Activated T-cell treated with anti-CD3 and anti-CD28 coated beads, Interleukin-2, amount 50 U/mL, for 72 hours (primary cell): ENCODE measurements around the gene ISCU. TPM values are rescaled to one million over a fixed set of nuclear protein-coding genes. Genes with fewer than 3 reads are reported as not detected.

ENCODE experiments used
- ATAC-seq, 2 donors: fragments of 150-1000 bp; cut with Tn5 transposase; replicated peaks in 1 of 2; 2 replicates each; pipeline ENCODE4 v1.10.0; 2021; ENCODE audit warnings: moderate library complexity in 2 of 2, mild to moderate bottlenecking in 1 of 2
- DNase-seq, 2 donors: peaks; one replicate each; pipeline ENCODE4 v3.0.0; 2021 to 2022; ENCODE audit warnings: mixed read lengths in 1 of 2
- H3K27ac Mint-ChIP-seq: one replicate; pipeline ENCODE4 v1.8.0; 2022; ENCODE audit warnings: mild to moderate bottlenecking, moderate library complexity, mixed read lengths
- H3K27me3 Mint-ChIP-seq: one replicate; pipeline ENCODE4 v1.8.0; 2022; ENCODE audit warnings: low read depth, mixed read lengths
- H3K36me3 Mint-ChIP-seq, 2 donors: one replicate each; pipeline ENCODE4 v1.8.0; 2022; ENCODE audit warnings: mixed read lengths in 2 of 2, mild to moderate bottlenecking in 1 of 2; ENCODE audit not compliant: insufficient read depth in 2 of 2
- H3K4me1 Mint-ChIP-seq: one replicate; pipeline ENCODE4 v1.8.0; 2022; ENCODE audit warnings: low read depth, mixed read lengths
- H3K4me3 Mint-ChIP-seq, 2 donors: one replicate each; pipeline ENCODE4 v1.8.0; 2022; ENCODE audit warnings: mild to moderate bottlenecking in 2 of 2, mixed read lengths in 2 of 2, moderate library complexity in 2 of 2
- H3K9me3 Mint-ChIP-seq, 2 donors: one replicate each; pipeline ENCODE4 v1.8.0; 2022; ENCODE audit warnings: mixed read lengths in 2 of 2
- total RNA-seq, 2 donors: library from RNA; stranded (reverse); gene quantifications; one replicate each; pipeline ENCODE4 v1.2.3, GENCODE V29; 2022

ISCU gene
- total RNA-seq, 2 donors from 2014 or later: 115 to 139 TPM

GRCh38 chr12:108591267-108591980, 29.0 kb downstream of the ISCU start:
- ATAC-seq: no peak
- Mint-ChIP-seq H3K36me3 (no peaks in the 10 kb centered on the region), H3K27ac (no peak overlapping the region), H3K27me3 (no peaks in the 10 kb centered on the region), H3K4me3 (no peak overlapping the region), H3K4me1 (no peaks in the 10 kb centered on the region), H3K9me3 (no peaks in the 10 kb centered on the region)
- no peak for DNase-seq

- no peak overlapping the region for H3K4me3 Mint-ChIP-seq
- H3K4me1 Mint-ChIP-seq: no peaks in the 10 kb centered on the region
- H3K27ac Mint-ChIP-seq: no peak overlapping the region
- DNase-seq (no peak), ATAC-seq (no peak)
- H3K36me3 Mint-ChIP-seq: no peaks in the 10 kb centered on the region
- H3K27me3 Mint-ChIP-seq: no peaks in the 10 kb centered on the region
- H3K9me3 Mint-ChIP-seq: no peaks in the 10 kb centered on the region
These were observed 29.9 kb downstream of the ISCU start for GRCh38 chr12:108592033-108592909.

GRCh38 chr12:108594323-108594903, 32.0 kb downstream of the ISCU start:
- ATAC-seq: no peak
- no peaks in the 10 kb centered on the region for H3K27me3 Mint-ChIP-seq
- no peak for DNase-seq
- H3K9me3 Mint-ChIP-seq: no peaks in the 10 kb centered on the region
- no peak overlapping the region for H3K27ac Mint-ChIP-seq
- no peak overlapping the region for H3K4me3 Mint-ChIP-seq
- no peaks in the 10 kb centered on the region for H3K4me1 Mint-ChIP-seq
- H3K36me3 Mint-ChIP-seq: no peaks in the 10 kb centered on the region

- DNase-seq: no peak
- Mint-ChIP-seq H3K4me3 (no peak overlapping the region), H3K36me3 (no peaks in the 10 kb centered on the region), H3K27me3 (no peaks in the 10 kb centered on the region), H3K4me1 (no peaks in the 10 kb centered on the region), H3K9me3 (no peaks in the 10 kb centered on the region), H3K27ac (no peak overlapping the region)
- no peak for ATAC-seq
These were observed 32.7 kb downstream of the ISCU start for GRCh38 chr12:108594960-108595710.

GRCh38 chr12:108595711-108596647, 33.6 kb downstream of the ISCU start:
- H3K36me3 Mint-ChIP-seq: no peaks in the 10 kb centered on the region
- H3K27ac Mint-ChIP-seq: no peak overlapping the region
- DNase-seq: no peak
- no peaks in the 10 kb centered on the region for H3K4me1 Mint-ChIP-seq
- H3K9me3 Mint-ChIP-seq: no peaks in the 10 kb centered on the region
- no peak overlapping the region for H3K4me3 Mint-ChIP-seq
- H3K27me3 Mint-ChIP-seq: no peaks in the 10 kb centered on the region
- ATAC-seq: no peak

- H3K27ac Mint-ChIP-seq: no peak overlapping the region
- H3K36me3 Mint-ChIP-seq: no peaks in the 10 kb centered on the region
- DNase-seq (no peak), ATAC-seq (no peak)
- H3K9me3 Mint-ChIP-seq: no peaks in the 10 kb centered on the region
- H3K4me1 Mint-ChIP-seq: no peaks in the 10 kb centered on the region
- no peak overlapping the region for H3K4me3 Mint-ChIP-seq
- H3K27me3 Mint-ChIP-seq: no peaks in the 10 kb centered on the region
These were observed 34.6 kb downstream of the ISCU start for GRCh38 chr12:108596854-108597558.

- H3K4me3 Mint-ChIP-seq: no peak within 1 kb of the TSS
- no peak for ATAC-seq
- H3K36me3 Mint-ChIP-seq: no peaks in the 10 kb centered on the region
- H3K4me1 Mint-ChIP-seq: no peaks in the 10 kb centered on the region
- H3K9me3 Mint-ChIP-seq: no peaks in the 10 kb centered on the region
- DNase-seq: no peak
- H3K27ac Mint-ChIP-seq: no peak within 1 kb of the TSS
- no peaks in the 10 kb centered on the region for H3K27me3 Mint-ChIP-seq
These were observed 35.4 kb downstream of the ISCU start, which contains the start of gene TMEM119 for GRCh38 chr12:108597559-108598471. Gene TMEM119 (minus strand): TSS chr12:108598084. CDS start chr12:108592383, 5,701 bp downstream.

- Mint-ChIP-seq H3K36me3 (no peaks in the 10 kb centered on the region), H3K4me1 (no peaks in the 10 kb centered on the region), H3K4me3 (no peak overlapping the region), H3K27ac (no peak overlapping the region), H3K9me3 (no peaks in the 10 kb centered on the region), H3K27me3 (no peaks in the 10 kb centered on the region)
- ATAC-seq (no peak), DNase-seq (no peak)
These were observed 36.3 kb downstream of the ISCU start for GRCh38 chr12:108598553-108599250.

- Mint-ChIP-seq H3K4me3 (no peak overlapping the region), H3K36me3 (no peaks in the 10 kb centered on the region), H3K27me3 (no peaks in the 10 kb centered on the region), H3K27ac (no peak overlapping the region), H3K4me1 (no peaks in the 10 kb centered on the region), H3K9me3 (no peaks in the 10 kb centered on the region)
- ATAC-seq: no peak
- no peak for DNase-seq
These were observed 37.1 kb downstream of the ISCU start for GRCh38 chr12:108599541-108599940.

GRCh38 chr12:108599948-108600701, 37.7 kb downstream of the ISCU start:
- Mint-ChIP-seq H3K4me1 (no peaks in the 10 kb centered on the region), H3K27ac (no peak overlapping the region), H3K4me3 (no peak overlapping the region), H3K27me3 (no peaks in the 10 kb centered on the region), H3K9me3 (no peaks in the 10 kb centered on the region), H3K36me3 (no peaks in the 10 kb centered on the region)
- DNase-seq (no peak), ATAC-seq (no peak)
